Cardiac fibroblast (primary cell): ENCODE results near the gene CDYL.

Experiments used
- DNase-seq, 2 donors: peaks; one replicate each; pipeline versions ENCODE4 v3.0.0 to v3.0.0-alpha.2; 2010; ENCODE audit warnings: low read depth in 2 of 2
- H3K4me3 ChIP-seq, 2 donors: replicated peaks in 1 of 2; 1 replicate in 1 of 2; 2 replicates in 1 of 2; pipeline ENCODE4 v1.5.1; 2011; ENCODE audit warnings: low read depth in 2 of 2, low read length in 2 of 2, mild to moderate bottlenecking in 2 of 2, moderate library complexity in 1 of 2
- TF ChIP-seq, protein P1 (sequence below): IDR thresholded peaks from one replicate; pipeline ENCODE4 v1.5.1; 2011; ENCODE audit warnings: low read depth, mild to moderate bottlenecking, low read length, inconsistent platforms

The CDYL gene

DNA sequence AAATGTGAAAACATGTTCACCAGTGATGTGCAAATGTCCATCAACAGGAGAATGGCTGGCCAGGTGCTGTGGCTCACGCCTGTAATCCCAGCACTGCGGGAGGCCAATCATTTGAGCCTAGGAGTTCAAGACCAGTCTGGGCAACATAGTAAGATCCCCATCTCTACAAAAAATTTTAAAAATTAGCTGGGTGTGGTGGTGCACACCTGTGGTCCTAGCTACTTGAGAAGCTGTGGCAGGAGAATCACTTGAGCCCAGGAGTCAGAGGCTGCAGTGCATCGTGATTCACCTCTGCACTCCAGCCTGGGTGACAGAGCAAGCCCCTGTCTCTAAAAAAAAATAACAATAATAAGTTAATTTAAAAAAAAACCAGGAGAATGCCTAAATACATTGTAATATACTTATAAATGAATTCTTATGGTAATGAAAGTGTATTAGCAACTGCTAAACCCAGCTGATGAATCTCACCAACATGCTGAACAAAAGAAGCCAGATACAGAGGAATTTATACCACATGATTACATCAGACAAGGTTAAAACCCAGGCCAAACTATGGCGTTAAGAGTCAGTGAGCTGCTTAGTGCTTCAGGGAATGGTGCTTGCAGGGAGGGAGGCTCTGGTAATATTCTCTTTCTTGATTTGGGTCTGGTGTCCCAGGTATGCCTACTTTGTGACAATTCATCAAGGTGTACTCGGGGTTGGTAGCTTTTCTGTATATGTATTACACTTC is 191.3 kb downstream of the CDYL start:
- peak; percentile 15 to 20 for DNase-seq

DNA sequence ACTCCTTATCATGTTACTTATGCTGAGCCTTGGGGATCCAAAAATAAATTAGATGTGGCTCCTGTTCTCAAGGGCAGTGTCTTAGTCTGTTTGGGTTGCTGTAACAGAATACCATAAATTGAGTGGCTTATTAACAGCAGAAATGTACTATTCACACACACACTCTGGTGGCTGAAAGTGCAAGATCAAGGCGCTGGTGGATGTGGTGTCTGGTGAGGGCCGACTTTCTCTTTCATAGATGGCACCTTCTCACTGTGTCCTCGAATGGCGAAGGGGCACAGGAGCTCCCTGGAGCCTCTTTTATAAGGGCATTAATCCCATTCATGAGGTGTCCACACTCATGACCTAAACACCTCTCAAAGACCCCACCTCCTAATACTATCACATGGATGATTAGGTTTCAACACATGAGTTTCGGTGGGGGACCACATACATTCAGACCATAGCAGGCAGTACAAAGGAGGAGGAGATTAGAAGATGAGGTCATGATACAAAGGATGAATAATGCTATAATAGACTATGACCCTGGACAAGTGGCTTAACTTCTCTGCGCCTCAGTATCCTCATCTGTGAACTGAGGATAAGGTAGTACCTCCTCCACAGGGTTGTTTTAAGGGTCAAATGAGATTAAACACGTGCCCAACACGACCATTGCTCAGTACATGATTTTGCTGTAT is 193.5 kb downstream of the CDYL start:
- TF ChIP-seq, protein P1, sequence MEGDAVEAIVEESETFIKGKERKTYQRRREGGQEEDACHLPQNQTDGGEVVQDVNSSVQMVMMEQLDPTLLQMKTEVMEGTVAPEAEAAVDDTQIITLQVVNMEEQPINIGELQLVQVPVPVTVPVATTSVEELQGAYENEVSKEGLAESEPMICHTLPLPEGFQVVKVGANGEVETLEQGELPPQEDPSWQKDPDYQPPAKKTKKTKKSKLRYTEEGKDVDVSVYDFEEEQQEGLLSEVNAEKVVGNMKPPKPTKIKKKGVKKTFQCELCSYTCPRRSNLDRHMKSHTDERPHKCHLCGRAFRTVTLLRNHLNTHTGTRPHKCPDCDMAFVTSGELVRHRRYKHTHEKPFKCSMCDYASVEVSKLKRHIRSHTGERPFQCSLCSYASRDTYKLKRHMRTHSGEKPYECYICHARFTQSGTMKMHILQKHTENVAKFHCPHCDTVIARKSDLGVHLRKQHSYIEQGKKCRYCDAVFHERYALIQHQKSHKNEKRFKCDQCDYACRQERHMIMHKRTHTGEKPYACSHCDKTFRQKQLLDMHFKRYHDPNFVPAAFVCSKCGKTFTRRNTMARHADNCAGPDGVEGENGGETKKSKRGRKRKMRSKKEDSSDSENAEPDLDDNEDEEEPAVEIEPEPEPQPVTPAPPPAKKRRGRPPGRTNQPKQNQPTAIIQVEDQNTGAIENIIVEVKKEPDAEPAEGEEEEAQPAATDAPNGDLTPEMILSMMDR = no peak
- no peak overlapping the region for H3K4me3 ChIP-seq
- no peak for DNase-seq

More for the DNA sequence above, 191.3 kb downstream of the CDYL start:
- H3K4me3 ChIP-seq = no peak overlapping the region
- TF ChIP-seq, protein P1 = no peak

DNA sequence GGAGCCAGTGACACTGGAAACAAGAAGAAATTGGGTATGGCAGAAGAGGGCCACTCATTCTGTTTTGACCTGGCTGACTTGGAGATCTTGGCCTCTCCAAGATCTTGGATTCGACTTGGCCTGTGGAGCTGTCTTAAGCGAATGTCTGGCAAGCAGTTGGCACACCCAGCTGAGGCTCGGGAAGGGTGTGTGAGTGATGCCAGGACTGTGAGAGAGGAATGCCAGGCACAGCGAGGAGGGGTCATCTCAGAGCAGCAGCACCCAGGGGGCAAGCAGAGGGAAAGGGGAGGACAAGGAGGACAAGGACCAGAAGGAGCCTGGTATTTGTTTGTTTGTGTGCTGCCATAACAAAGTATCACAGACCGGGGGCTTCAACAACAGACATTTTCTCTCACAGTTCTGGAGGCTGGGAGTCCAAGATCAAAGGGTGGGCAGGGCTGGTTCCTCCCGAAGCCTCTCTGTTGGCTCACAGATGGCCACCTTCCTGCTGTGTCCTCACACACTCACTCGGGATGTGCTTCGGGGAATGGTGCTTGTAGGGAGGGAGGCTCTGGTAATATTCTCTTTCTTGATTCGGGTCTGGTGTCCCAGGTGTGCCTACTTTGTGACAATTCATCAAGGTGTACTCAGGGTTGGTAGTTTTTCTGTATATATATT is 194.7 kb downstream of the CDYL start:
- TF ChIP-seq, protein P1 = no peak
- no peak overlapping the region for H3K4me3 ChIP-seq

DNA sequence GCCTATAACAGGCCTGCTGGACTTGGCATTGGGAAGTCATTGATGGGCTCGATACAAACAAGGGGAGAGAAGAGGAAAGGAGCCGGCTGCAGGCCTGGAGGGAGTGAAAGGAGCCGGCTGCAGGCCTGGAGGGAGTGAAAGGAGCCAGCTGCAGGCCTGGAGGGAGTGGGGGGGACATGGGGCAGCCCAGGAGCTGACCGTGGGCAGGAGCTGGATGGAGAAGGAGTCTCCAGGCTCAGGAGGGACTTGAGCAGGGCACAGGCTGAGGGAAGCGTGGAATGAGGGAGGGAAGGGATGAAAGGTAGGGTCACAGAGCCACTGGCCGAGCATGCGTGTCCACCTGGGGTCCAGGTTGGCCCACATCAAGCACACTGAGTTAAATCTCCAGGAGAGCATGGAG is 195.6 kb downstream of the CDYL start:
- DNase-seq = no peak
- no peak overlapping the region for H3K4me3 ChIP-seq
- TF ChIP-seq, protein P1 = no peak

More for the DNA sequence above, 194.7 kb downstream of the CDYL start:
- DNase-seq = peak in 1 of 2 donors; percentile 3

DNA sequence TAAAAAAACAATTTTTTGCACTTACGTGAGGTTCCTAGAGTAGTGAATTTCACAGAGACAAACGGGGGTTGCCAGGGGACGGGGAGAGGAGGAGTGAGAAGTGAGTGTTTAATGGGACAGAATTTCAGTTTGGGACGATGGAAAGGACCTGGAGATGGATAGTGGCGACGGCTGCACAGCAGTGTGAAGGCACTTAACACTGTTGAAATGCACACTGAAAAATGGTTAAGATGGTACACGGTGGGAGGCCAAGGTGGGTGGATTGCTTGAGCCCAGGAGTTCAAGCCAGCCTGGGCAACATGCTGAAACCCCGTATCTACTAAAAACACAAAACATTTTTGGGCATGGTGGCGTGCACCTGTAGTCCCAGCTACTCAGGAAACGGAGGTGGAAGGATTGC is 196.2 kb downstream of the CDYL start:
- H3K4me3 ChIP-seq = no peak overlapping the region
- no peak for DNase-seq
- TF ChIP-seq, protein P1 = no peak

DNA sequence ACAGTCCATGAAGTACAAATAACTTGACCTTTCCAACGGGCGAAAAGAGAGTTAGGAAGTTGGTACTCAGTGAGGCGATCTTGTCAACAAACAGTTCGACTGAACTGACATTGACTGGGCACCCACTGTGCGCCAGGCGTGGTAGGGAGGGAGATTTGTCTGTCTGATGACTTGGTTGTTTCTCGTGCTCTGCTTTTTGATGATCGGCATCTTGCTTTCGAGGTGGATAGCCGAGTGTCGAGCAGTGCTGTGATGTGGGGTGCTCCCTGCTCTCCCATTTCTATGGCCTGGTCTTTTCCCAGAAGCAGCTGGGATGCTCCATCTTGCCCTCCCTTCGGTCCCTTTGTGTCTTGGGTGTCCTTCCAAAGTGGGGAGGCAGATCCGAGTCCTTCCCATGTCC is 197.2 kb downstream of the CDYL start:
- no peak overlapping the region for H3K4me3 ChIP-seq
- TF ChIP-seq, protein P1 = no peak
- DNase-seq = no peak
